Activated naive CD4-positive, alpha-beta T cell treated with anti-CD3 and anti-CD28 coated beads for 36 hours (primary cell): Measurements from ENCODE around the gene LPCAT2. TPM values are rescaled to one million over a fixed set of nuclear protein-coding genes. Genes with fewer than 3 reads are reported as not detected.

Experiments used
- CTCF ChIA-PET: fragments of 350-600 bp; sonication (Branson Sonifier 250); formaldehyde crosslinking; loops from one replicate; lab custom pipeline; 2021; ENCODE audit warnings: antibody characterized with exemption; lab: Charles Lee
- DNase-seq: peaks from one replicate; pipeline ENCODE4 v3.0.0-alpha.2; 2020
- H3K27ac Mint-ChIP-seq: one replicate; pipeline ENCODE4 v1.8.0; 2021; ENCODE audit warnings: mild to moderate bottlenecking, mixed read lengths
- H3K27me3 Mint-ChIP-seq: one replicate; pipeline ENCODE4 v1.8.0; 2021; ENCODE audit warnings: low read depth, mixed read lengths
- H3K36me3 Mint-ChIP-seq: one replicate; pipeline ENCODE4 v1.8.0; 2021; ENCODE audit warnings: low read depth, mixed read lengths
- H3K4me1 Mint-ChIP-seq: one replicate; pipeline ENCODE4 v1.8.0; 2021; ENCODE audit warnings: low read depth, mixed read lengths
- H3K4me3 Mint-ChIP-seq: one replicate; pipeline ENCODE4 v1.8.0; 2021; ENCODE audit warnings: mild to moderate bottlenecking, moderate library complexity, mixed read lengths
- H3K9me3 Mint-ChIP-seq: one replicate; pipeline ENCODE4 v1.8.0; 2021; ENCODE audit warnings: mixed read lengths
- intact Hi-C: fragments of 100-400 bp; cut with micrococcal nuclease; formaldehyde crosslinking; loops from one replicate; pipeline ENCODE4 v1.15.1; 2023
- total RNA-seq, 2 experiments: library from RNA; stranded (reverse); gene quantifications; one replicate each; pipeline ENCODE4 v1.2.3, GENCODE V29; 2021

The LPCAT2 gene
- total RNA-seq, 2 experiments from 2014 or later = 0.12 to 0.32 TPM

- DNase-seq = no peak
- Mint-ChIP-seq H3K27ac (no peak overlapping the region), H3K27me3 (peaks cover 36% of the 10 kb centered on the region), H3K4me3 (no peak overlapping the region), H3K9me3 (peaks cover 12% of the 10 kb centered on the region), H3K36me3 (no peaks in the 10 kb centered on the region), H3K4me1 (peaks cover 10% of the 10 kb centered on the region)
- intact Hi-C loops = no loop called here
- CTCF ChIA-PET = no interaction called here
Measured at GRCh38 chr16:55512941-55513340, 4.1 kb downstream of the LPCAT2 start.

- intact Hi-C loops = no loop called here
- CTCF ChIA-PET = no interaction called here
- H3K27ac Mint-ChIP-seq = no peak overlapping the region
- peaks cover 12% of the 10 kb centered on the region for H3K9me3 Mint-ChIP-seq
- H3K4me3 Mint-ChIP-seq = no peak overlapping the region
- no peaks in the 10 kb centered on the region for H3K36me3 Mint-ChIP-seq
- peaks cover 32% of the 10 kb centered on the region for H3K27me3 Mint-ChIP-seq
- peaks cover 9% of the 10 kb centered on the region for H3K4me1 Mint-ChIP-seq
- no peak for DNase-seq
Measured at GRCh38 chr16:55513616-55514015, 4.7 kb downstream of the LPCAT2 start.

- no peak overlapping the region for H3K27ac Mint-ChIP-seq
- DNase-seq = no peak
- peaks cover 13% of the 10 kb centered on the region for H3K9me3 Mint-ChIP-seq
- intact Hi-C loops = no loop called here
- no peaks in the 10 kb centered on the region for H3K36me3 Mint-ChIP-seq
- H3K27me3 Mint-ChIP-seq = peaks cover 21% of the 10 kb centered on the region
- CTCF ChIA-PET = interaction anchor here (1.8 kb wide), 1 partner anchor 50 kb away, joined by 10 read pairs; no protein-coding TSS in a partner anchor
- H3K4me1 Mint-ChIP-seq = no peaks in the 10 kb centered on the region
- no peak overlapping the region for H3K4me3 Mint-ChIP-seq
Measured at GRCh38 chr16:55515111-55515510, 6.2 kb downstream of the LPCAT2 start.

- intact Hi-C loops = no loop called here
- H3K4me3 Mint-ChIP-seq = no peak overlapping the region
- H3K4me1 Mint-ChIP-seq = no peaks in the 10 kb centered on the region
- DNase-seq = no peak
- peaks cover 10% of the 10 kb centered on the region for H3K9me3 Mint-ChIP-seq
- H3K36me3 Mint-ChIP-seq = no peaks in the 10 kb centered on the region
- CTCF ChIA-PET = interaction anchor here (1.5 kb wide), 1 partner anchor 57 kb away, joined by 3 read pairs; no protein-coding TSS in a partner anchor
- no peak overlapping the region for H3K27ac Mint-ChIP-seq
- no peaks in the 10 kb centered on the region for H3K27me3 Mint-ChIP-seq
Measured at GRCh38 chr16:55521792-55522191, 12.9 kb downstream of the LPCAT2 start.

GRCh38 chr16:55526441-55526840 lies 17.6 kb downstream of the LPCAT2 start:
- CTCF ChIA-PET = no interaction called here
- Mint-ChIP-seq H3K27ac (no peak overlapping the region), H3K4me3 (no peak overlapping the region), H3K36me3 (no peaks in the 10 kb centered on the region), H3K4me1 (no peaks in the 10 kb centered on the region), H3K9me3 (peaks cover 8% of the 10 kb centered on the region), H3K27me3 (peaks cover 2% of the 10 kb centered on the region)
- no peak for DNase-seq
- intact Hi-C loops = no loop called here

GRCh38 chr16:55527885-55528284 lies 19.0 kb downstream of the LPCAT2 start:
- Mint-ChIP-seq H3K4me3 (no peak overlapping the region), H3K9me3 (no peaks in the 10 kb centered on the region), H3K27ac (no peak overlapping the region), H3K4me1 (no peaks in the 10 kb centered on the region), H3K36me3 (no peaks in the 10 kb centered on the region), H3K27me3 (peaks cover 2% of the 10 kb centered on the region)
- intact Hi-C loops = no loop called here
- CTCF ChIA-PET = interaction anchor here (0.6 to 0.9 kb wide), 4 partner anchors 11 to 35 kb away, joined by 3 to 4 read pairs (median 4); no protein-coding TSS in a partner anchor
- no peak for DNase-seq

GRCh38 chr16:55529018-55529417 lies 20.1 kb downstream of the LPCAT2 start:
- Mint-ChIP-seq H3K9me3 (no peaks in the 10 kb centered on the region), H3K4me1 (no peaks in the 10 kb centered on the region), H3K36me3 (no peaks in the 10 kb centered on the region), H3K27me3 (peaks cover 2% of the 10 kb centered on the region), H3K4me3 (no peak overlapping the region), H3K27ac (no peak overlapping the region)
- CTCF ChIA-PET = no interaction called here
- DNase-seq = no peak
- intact Hi-C loops = no loop called here

- no peaks in the 10 kb centered on the region for H3K9me3 Mint-ChIP-seq
- H3K4me1 Mint-ChIP-seq = no peaks in the 10 kb centered on the region
- DNase-seq = no peak
- no peak overlapping the region for H3K4me3 Mint-ChIP-seq
- H3K27ac Mint-ChIP-seq = no peak overlapping the region
- intact Hi-C loops = no loop called here
- H3K27me3 Mint-ChIP-seq = peaks cover 5% of the 10 kb centered on the region
- CTCF ChIA-PET = interaction anchor here (0.5 kb wide), 1 partner anchor 888 kb away, joined by 3 read pairs; no protein-coding TSS in a partner anchor
- H3K36me3 Mint-ChIP-seq = no peaks in the 10 kb centered on the region
Measured at GRCh38 chr16:55530316-55530856, 21.5 kb downstream of the LPCAT2 start.

GRCh38 chr16:55532227-55532626 lies 23.4 kb downstream of the LPCAT2 start:
- no peak overlapping the region for H3K27ac Mint-ChIP-seq
- H3K4me3 Mint-ChIP-seq = no peak overlapping the region
- CTCF ChIA-PET = interaction anchor here (0.5 kb wide), 1 partner anchor 25 kb away, joined by 3 read pairs; no protein-coding TSS in a partner anchor
- H3K9me3 Mint-ChIP-seq = no peaks in the 10 kb centered on the region
- peaks cover 5% of the 10 kb centered on the region for H3K27me3 Mint-ChIP-seq
- no peaks in the 10 kb centered on the region for H3K36me3 Mint-ChIP-seq
- no peaks in the 10 kb centered on the region for H3K4me1 Mint-ChIP-seq
- intact Hi-C loops = no loop called here
- no peak for DNase-seq

GRCh38 chr16:55534756-55535155 lies 25.9 kb downstream of the LPCAT2 start:
- CTCF ChIA-PET = no interaction called here
- H3K4me3 Mint-ChIP-seq = no peak overlapping the region
- no peaks in the 10 kb centered on the region for H3K9me3 Mint-ChIP-seq
- H3K27ac Mint-ChIP-seq = no peak overlapping the region
- intact Hi-C loops = no loop called here
- DNase-seq = no peak
- peaks cover 3% of the 10 kb centered on the region for H3K27me3 Mint-ChIP-seq
- no peaks in the 10 kb centered on the region for H3K4me1 Mint-ChIP-seq
- no peaks in the 10 kb centered on the region for H3K36me3 Mint-ChIP-seq

GRCh38 chr16:55539049-55539448 lies 30.2 kb downstream of the LPCAT2 start:
- H3K27me3 Mint-ChIP-seq = peaks cover 3% of the 10 kb centered on the region
- no peak overlapping the region for H3K27ac Mint-ChIP-seq
- no peak overlapping the region for H3K4me3 Mint-ChIP-seq
- no peaks in the 10 kb centered on the region for H3K36me3 Mint-ChIP-seq
- no peaks in the 10 kb centered on the region for H3K9me3 Mint-ChIP-seq
- intact Hi-C loops = no loop called here
- DNase-seq = no peak
- no peaks in the 10 kb centered on the region for H3K4me1 Mint-ChIP-seq
- CTCF ChIA-PET = interaction anchor here (0.7 to 1.1 kb wide), 3 partner anchors 11 to 185 kb away, joined by 4 to 5 read pairs (median 4); no protein-coding TSS in a partner anchor

- H3K9me3 Mint-ChIP-seq = no peaks in the 10 kb centered on the region
- H3K4me1 Mint-ChIP-seq = no peaks in the 10 kb centered on the region
- H3K36me3 Mint-ChIP-seq = no peaks in the 10 kb centered on the region
- DNase-seq = no peak
- CTCF ChIA-PET = interaction anchor here (0.7 to 1.1 kb wide), 2 partner anchors 11 to 184 kb away, joined by 4 to 5 read pairs; no protein-coding TSS in a partner anchor
- H3K27me3 Mint-ChIP-seq = peaks cover 3% of the 10 kb centered on the region
- no peak overlapping the region for H3K27ac Mint-ChIP-seq
- H3K4me3 Mint-ChIP-seq = no peak overlapping the region
- intact Hi-C loops = no loop called here
Measured at GRCh38 chr16:55539488-55539887, 30.6 kb downstream of the LPCAT2 start.

- intact Hi-C loops = no loop called here
Measured at GRCh38 chr16:55540221-55540620, 31.3 kb downstream of the LPCAT2 start.

More at GRCh38 chr16:55540221-55540620, 31.3 kb downstream of the LPCAT2 start:
- Mint-ChIP-seq H3K27me3 (no peaks in the 10 kb centered on the region), H3K36me3 (no peaks in the 10 kb centered on the region), H3K4me3 (no peak overlapping the region), H3K27ac (no peak overlapping the region), H3K9me3 (no peaks in the 10 kb centered on the region), H3K4me1 (no peaks in the 10 kb centered on the region)
- DNase-seq = no peak
- CTCF ChIA-PET = interaction anchor here (0.9 kb wide), 1 partner anchor 39 kb away, joined by 3 read pairs; no protein-coding TSS in a partner anchor
